ENCODE measurements around the gene CD79A.
"Not testable (repeated sequence)": the region's sequence is repeated elsewhere in the genome, so short reads cannot be mapped to it uniquely, and the experiment has no call there.

Gene CD79A

GRCh38 chr19:41906916-41907680 lies 30.0 kb downstream of the CD79A start:
- no peak for DNase-seq

GRCh38 chr19:41907994-41908615 lies 31.0 kb downstream of the CD79A start:
- DNase-seq = no peak

- DNase-seq = no peak
Measured at GRCh38 chr19:41908724-41909464, 31.8 kb downstream of the CD79A start.

GRCh38 chr19:41909706-41910105 lies 32.6 kb downstream of the CD79A start:
- no peak for DNase-seq

- DNase-seq = no peak
Measured at GRCh38 chr19:41910240-41910991, 33.3 kb downstream of the CD79A start.

- no peak for DNase-seq
Measured at GRCh38 chr19:41910992-41911888, 34.2 kb downstream of the CD79A start.

- DNase-seq = no peak
Measured at GRCh38 chr19:41911889-41912731, 35.0 kb downstream of the CD79A start.

GRCh38 chr19:41912899-41913537 lies 35.9 kb downstream of the CD79A start:
- DNase-seq = no peak

GRCh38 chr19:41913538-41914423 lies 36.7 kb downstream of the CD79A start:
- no peak for DNase-seq

- DNase-seq = not testable (repeated sequence)
Measured at GRCh38 chr19:41914424-41914834, 37.4 kb downstream of the CD79A start.

GRCh38 chr19:41915021-41915775 lies 38.1 kb downstream of the CD79A start:
- no peak for DNase-seq

GRCh38 chr19:41915776-41916414 lies 38.8 kb downstream of the CD79A start:
- no peak for DNase-seq

- DNase-seq = no peak
Measured at GRCh38 chr19:41917676-41918075, 40.6 kb downstream of the CD79A start.

- no peak for DNase-seq
Measured at GRCh38 chr19:41918095-41918494, 41.0 kb downstream of the CD79A start.

- no peak for DNase-seq
Measured at GRCh38 chr19:41918653-41919244, 41.7 kb downstream of the CD79A start.

- no peak for DNase-seq
Measured at GRCh38 chr19:41919948-41920712, 43.1 kb downstream of the CD79A start.

Measured in activated CD4-positive, alpha-beta T cell treated with anti-CD3 and anti-CD28 coated beads, Interleukin-2, amount 50 U/mL, for 16 hours (primary cell).